Activated naive CD8-positive, alpha-beta T cell treated with anti-CD3 and anti-CD28 coated beads for 36 hours (primary cell): ENCODE results near the gene PRR5L. TPM values are rescaled to one million over a fixed set of nuclear protein-coding genes. Genes with fewer than 3 reads are reported as not detected.

Experiments used
- DNase-seq: peaks from one replicate; pipeline ENCODE4 v3.0.0; 2021
- H3K27ac Mint-ChIP-seq: one replicate; pipeline ENCODE4 v1.8.0; 2022; ENCODE audit warnings: mild to moderate bottlenecking, moderate library complexity, mixed read lengths
- H3K27me3 Mint-ChIP-seq: one replicate; pipeline ENCODE4 v1.8.0; 2022; ENCODE audit warnings: mild to moderate bottlenecking, mixed read lengths
- H3K36me3 Mint-ChIP-seq: one replicate; pipeline ENCODE4 v1.8.0; 2021; ENCODE audit warnings: mild to moderate bottlenecking, mixed read lengths
- H3K4me1 Mint-ChIP-seq: one replicate; pipeline ENCODE4 v1.8.0; 2021; ENCODE audit warnings: mixed read lengths
- H3K4me3 Mint-ChIP-seq: one replicate; pipeline ENCODE4 v1.8.0; 2022; ENCODE audit warnings: mild to moderate bottlenecking, moderate library complexity, mixed read lengths
- H3K9me3 Mint-ChIP-seq: one replicate; pipeline ENCODE4 v1.8.0; 2022; ENCODE audit warnings: mixed read lengths
- total RNA-seq, 2 experiments: library from RNA; stranded (reverse); gene quantifications; one replicate each; pipeline ENCODE4 v1.2.3, GENCODE V29; 2021

The PRR5L gene
- total RNA-seq, 2 experiments from 2014 or later = 6.0 to 6.9 TPM

- Mint-ChIP-seq H3K4me1 (no peaks in the 10 kb centered on the region), H3K27me3 (no peaks in the 10 kb centered on the region), H3K4me3 (no peak overlapping the region), H3K27ac (no peak overlapping the region), H3K36me3 (peaks cover 22% of the 10 kb centered on the region), H3K9me3 (peaks cover 6% of the 10 kb centered on the region)
- no peak for DNase-seq
Observed at GRCh38 chr11:36268337-36268985, 27.6 kb upstream of the PRR5L start.

DNA sequence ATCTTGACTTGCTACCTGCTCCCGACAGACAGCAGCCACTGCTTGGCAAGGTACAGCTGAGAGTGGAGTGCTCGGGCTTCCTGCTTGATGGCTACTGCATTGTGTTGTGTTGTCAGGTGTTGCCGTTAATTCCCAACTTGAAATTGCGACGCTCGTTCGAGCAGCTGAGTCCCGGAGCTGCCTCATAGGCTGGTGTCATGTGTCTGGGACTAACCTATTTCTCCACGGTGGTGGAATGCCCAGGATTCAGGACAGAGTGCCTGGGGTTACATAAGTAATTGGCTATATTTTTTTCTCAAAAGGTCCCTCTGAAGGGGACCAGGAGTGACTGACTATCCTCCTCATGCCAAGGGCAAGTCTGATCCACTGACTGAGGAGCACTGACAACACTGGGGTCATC, 25.4 kb upstream of the PRR5L start:
- peaks cover 40% of the 10 kb centered on the region for H3K36me3 Mint-ChIP-seq
- H3K27me3 Mint-ChIP-seq = no peaks in the 10 kb centered on the region
- no peak overlapping the region for H3K27ac Mint-ChIP-seq

GRCh38 chr11:36271794-36272407, 24.2 kb upstream of the PRR5L start:
- Mint-ChIP-seq H3K27ac (no peak overlapping the region), H3K9me3 (peaks cover 10% of the 10 kb centered on the region), H3K27me3 (no peaks in the 10 kb centered on the region), H3K4me1 (no peaks in the 10 kb centered on the region), H3K4me3 (no peak overlapping the region), H3K36me3 (peaks cover 41% of the 10 kb centered on the region)
- no peak for DNase-seq

More for the DNA sequence above, 25.4 kb upstream of the PRR5L start:
- H3K9me3 Mint-ChIP-seq = peaks cover 10% of the 10 kb centered on the region
- DNase-seq = no peak
- no peaks in the 10 kb centered on the region for H3K4me1 Mint-ChIP-seq
- H3K4me3 Mint-ChIP-seq = no peak overlapping the region

- Mint-ChIP-seq H3K27ac (no peak overlapping the region), H3K36me3 (peaks cover 44% of the 10 kb centered on the region), H3K9me3 (peaks cover 10% of the 10 kb centered on the region), H3K27me3 (no peaks in the 10 kb centered on the region), H3K4me1 (no peaks in the 10 kb centered on the region), H3K4me3 (no peak overlapping the region)
- DNase-seq = no peak
Observed at GRCh38 chr11:36273110-36273509, 23.0 kb upstream of the PRR5L start.

DNA sequence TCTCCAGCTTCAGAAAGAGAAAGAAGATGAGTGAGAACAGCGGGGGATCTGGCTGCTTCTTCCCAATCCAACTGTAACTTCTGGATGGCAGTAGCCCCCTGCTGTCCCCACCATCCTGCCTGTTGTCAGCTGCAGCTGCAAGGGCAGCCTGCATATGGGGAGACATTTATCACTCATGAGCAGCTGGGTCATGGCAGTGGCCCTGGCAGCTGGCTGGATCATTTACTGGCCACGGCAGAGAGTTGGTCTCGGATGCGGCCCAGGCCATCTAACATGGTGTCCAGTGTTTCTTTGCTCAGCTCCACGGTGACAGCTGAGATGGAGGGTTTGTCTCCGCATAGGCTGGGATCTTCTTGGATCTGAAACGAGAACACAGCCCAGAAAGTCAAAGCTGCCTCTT, 21.7 kb upstream of the PRR5L start:
- H3K9me3 Mint-ChIP-seq = peaks cover 10% of the 10 kb centered on the region
- no peaks in the 10 kb centered on the region for H3K4me1 Mint-ChIP-seq
- no peak overlapping the region for H3K27ac Mint-ChIP-seq
- H3K36me3 Mint-ChIP-seq = peaks cover 44% of the 10 kb centered on the region
- DNase-seq = no peak
- H3K4me3 Mint-ChIP-seq = no peak overlapping the region
- no peaks in the 10 kb centered on the region for H3K27me3 Mint-ChIP-seq

GRCh38 chr11:36278531-36279282, 17.4 kb upstream of the PRR5L start:
- H3K27ac Mint-ChIP-seq = no peak overlapping the region
- peaks cover 37% of the 10 kb centered on the region for H3K36me3 Mint-ChIP-seq
- DNase-seq = no peak
- H3K27me3 Mint-ChIP-seq = no peaks in the 10 kb centered on the region
- peaks cover 2% of the 10 kb centered on the region for H3K4me1 Mint-ChIP-seq
- peaks cover 10% of the 10 kb centered on the region for H3K9me3 Mint-ChIP-seq
- H3K4me3 Mint-ChIP-seq = no peak overlapping the region

DNA sequence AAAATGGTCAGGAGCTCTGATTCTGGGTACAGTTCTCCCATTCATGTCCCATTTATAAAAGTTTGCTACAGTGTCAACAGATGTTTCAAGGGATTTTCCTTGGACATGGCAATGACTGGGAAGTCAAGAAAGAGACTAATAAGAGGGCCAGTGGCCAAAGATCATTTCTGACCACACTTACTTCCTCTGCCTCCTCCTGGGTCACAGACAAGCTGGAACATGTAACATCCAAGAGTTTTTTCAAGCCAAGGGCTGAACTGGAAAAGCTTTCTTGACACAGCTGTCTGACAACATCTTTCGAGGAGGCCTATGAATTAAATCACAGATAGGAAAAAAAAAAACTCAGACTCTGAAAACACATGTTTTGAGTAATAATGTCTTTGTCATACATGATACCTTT, 15.6 kb upstream of the PRR5L start:
- H3K4me3 Mint-ChIP-seq = no peak overlapping the region
- DNase-seq = no peak
- peaks cover 6% of the 10 kb centered on the region for H3K4me1 Mint-ChIP-seq
- no peak overlapping the region for H3K27ac Mint-ChIP-seq
- H3K27me3 Mint-ChIP-seq = no peaks in the 10 kb centered on the region
- peaks cover 9% of the 10 kb centered on the region for H3K9me3 Mint-ChIP-seq
- H3K36me3 Mint-ChIP-seq = peaks cover 26% of the 10 kb centered on the region

DNA sequence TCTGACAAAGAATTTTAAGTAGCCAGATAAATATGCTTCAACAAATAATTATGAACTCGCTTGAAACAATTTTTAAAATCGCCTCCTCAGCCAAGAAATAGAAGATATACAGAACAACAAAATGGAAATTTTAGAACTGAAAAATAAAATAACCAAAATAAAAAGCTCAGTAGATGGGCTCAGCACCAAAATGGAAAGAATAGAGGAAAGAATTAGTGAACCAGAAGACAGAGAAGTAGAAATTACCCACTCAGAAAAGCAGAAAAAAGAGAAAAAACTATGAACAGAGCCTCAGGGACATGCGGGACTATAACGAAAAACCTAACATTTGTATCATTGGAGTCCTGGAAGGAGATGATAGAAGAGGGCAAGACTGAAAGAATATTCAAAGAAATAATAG, 14.2 kb upstream of the PRR5L start:
- no peak overlapping the region for H3K4me3 Mint-ChIP-seq
- no peak overlapping the region for H3K27ac Mint-ChIP-seq
- H3K36me3 Mint-ChIP-seq = peaks cover 23% of the 10 kb centered on the region
- DNase-seq = no peak
- H3K4me1 Mint-ChIP-seq = peaks cover 8% of the 10 kb centered on the region
- H3K9me3 Mint-ChIP-seq = peaks cover 9% of the 10 kb centered on the region
- no peaks in the 10 kb centered on the region for H3K27me3 Mint-ChIP-seq

GRCh38 chr11:36282926-36283325, 13.2 kb upstream of the PRR5L start:
- DNase-seq = no peak
- H3K4me1 Mint-ChIP-seq = peaks cover 12% of the 10 kb centered on the region
- no peak overlapping the region for H3K4me3 Mint-ChIP-seq
- H3K9me3 Mint-ChIP-seq = peaks cover 9% of the 10 kb centered on the region
- H3K27ac Mint-ChIP-seq = no peak overlapping the region
- H3K27me3 Mint-ChIP-seq = no peaks in the 10 kb centered on the region
- peaks cover 20% of the 10 kb centered on the region for H3K36me3 Mint-ChIP-seq

DNA sequence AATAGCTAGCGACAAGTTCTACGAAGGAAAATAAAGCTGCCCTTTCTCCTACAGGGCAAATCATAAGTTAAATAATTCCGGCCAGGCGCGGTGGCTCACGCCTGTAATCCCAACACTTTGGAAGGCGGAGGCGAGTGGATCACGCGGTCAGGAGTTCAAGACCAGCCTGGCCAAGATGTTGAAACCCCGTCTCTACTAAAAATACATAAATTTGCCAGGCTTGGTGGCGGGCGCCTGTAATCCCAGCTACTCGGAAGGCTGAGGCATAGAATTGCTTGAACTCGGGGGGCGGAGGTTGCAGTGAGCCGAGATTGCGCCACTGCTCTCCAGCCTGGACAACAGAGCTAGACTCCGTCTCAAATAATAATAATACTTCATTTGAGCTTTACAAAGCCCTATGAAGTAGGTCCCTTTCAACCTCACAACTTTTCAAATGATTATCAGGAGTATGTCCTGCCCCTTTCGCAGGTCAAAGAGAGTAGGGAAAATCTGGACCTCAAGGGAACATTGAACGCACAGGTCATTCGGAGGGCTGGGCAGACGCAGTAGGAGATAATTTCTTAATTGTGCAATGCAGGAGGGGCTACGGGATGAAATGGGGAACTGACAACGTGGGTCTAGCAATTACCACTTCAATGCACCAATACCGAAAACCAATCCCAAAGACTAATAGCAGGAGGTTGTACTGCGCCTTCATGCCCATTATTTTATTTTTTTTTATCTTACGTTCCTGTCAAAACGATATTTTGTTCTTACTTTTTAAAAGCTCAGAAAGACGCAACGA, 7.5 kb upstream of the PRR5L start:
- Mint-ChIP-seq H3K9me3 (no peaks in the 10 kb centered on the region), H3K4me1 (peaks cover 24% of the 10 kb centered on the region)

GRCh38 chr11:36289226-36289852, 6.7 kb upstream of the PRR5L start, which contains the start of gene COMMD9:
TSS of gene COMMD9 (minus strand) at chr11:36289424. CDS start at chr11:36289412, 12 bp downstream.
- Mint-ChIP-seq H3K4me3 (peak within 1 kb of the TSS; percentile 90), H3K27ac (peak within 1 kb of the TSS; percentile 81), H3K4me1 (peaks cover 24% of the 10 kb centered on the region), H3K27me3 (peaks cover 4% of the 10 kb centered on the region), H3K9me3 (no peaks in the 10 kb centered on the region), H3K36me3 (peaks cover 3% of the 10 kb centered on the region)
- DNase-seq = peak; percentile 94

More for the DNA sequence above, 7.5 kb upstream of the PRR5L start:
- Mint-ChIP-seq H3K36me3 (peaks cover 6% of the 10 kb centered on the region), H3K27ac (peak overlapping the region; percentile 81), H3K27me3 (peaks cover under 1% of the 10 kb centered on the region), H3K4me3 (peak overlapping the region; percentile 90)
- DNase-seq = no peak

DNA sequence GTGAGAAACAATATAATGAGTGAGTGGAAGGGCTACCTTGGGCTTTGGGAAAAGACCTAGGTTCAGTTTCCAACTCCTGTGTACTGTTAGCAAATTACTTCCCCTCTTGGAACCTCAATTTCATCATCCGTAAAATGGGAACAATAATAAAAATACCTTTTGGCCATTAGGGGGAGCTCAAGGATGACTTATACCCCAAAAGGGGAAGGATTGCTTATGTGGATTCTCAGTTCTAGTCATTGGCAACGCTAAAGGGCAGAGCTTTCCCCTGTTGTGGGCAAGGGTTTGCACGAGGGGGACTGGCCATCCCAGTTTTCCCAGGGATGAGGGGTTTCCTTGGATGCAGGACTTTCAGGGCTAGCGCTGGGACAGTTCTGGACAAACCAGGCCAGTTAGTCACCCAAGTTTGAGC, 3.8 kb upstream of the PRR5L start:
- Mint-ChIP-seq H3K36me3 (peaks cover 3% of the 10 kb centered on the region), H3K9me3 (no peaks in the 10 kb centered on the region), H3K4me1 (peaks cover 17% of the 10 kb centered on the region), H3K27me3 (peaks cover 4% of the 10 kb centered on the region), H3K27ac (no peak overlapping the region), H3K4me3 (no peak overlapping the region)
- no peak for DNase-seq

- Mint-ChIP-seq H3K4me1 (peaks cover 3% of the 10 kb centered on the region), H3K36me3 (no peaks in the 10 kb centered on the region), H3K27me3 (peaks cover 16% of the 10 kb centered on the region), H3K27ac (no peak overlapping the region), H3K4me3 (no peak overlapping the region), H3K9me3 (no peaks in the 10 kb centered on the region)
- DNase-seq = no peak
Observed at GRCh38 chr11:36296884-36297543, 926 bp downstream of the PRR5L start.

GRCh38 chr11:36300650-36301049, 4.6 kb downstream of the PRR5L start:
- H3K4me3 Mint-ChIP-seq = no peak overlapping the region
- DNase-seq = no peak
- H3K4me1 Mint-ChIP-seq = no peaks in the 10 kb centered on the region
- H3K27me3 Mint-ChIP-seq = peaks cover 20% of the 10 kb centered on the region
- H3K9me3 Mint-ChIP-seq = no peaks in the 10 kb centered on the region
- no peaks in the 10 kb centered on the region for H3K36me3 Mint-ChIP-seq
- H3K27ac Mint-ChIP-seq = no peak overlapping the region
